Nephron (organoid): ENCODE results near the gene CKLF.

ENCODE experiments used
- H3K27ac Mint-ChIP-seq, 3 experiments: 2 replicates each; pipeline ENCODE4 v1.8.0; 2020; ENCODE audit warnings: mixed read lengths in 3 of 3, mild to moderate bottlenecking in 2 of 3, moderate library complexity in 1 of 3
- H3K27me3 Mint-ChIP-seq: 2 replicates; pipeline ENCODE4 v1.8.0; 2021; ENCODE audit warnings: low read depth, mild to moderate bottlenecking, moderate library complexity, mixed read lengths
- H3K36me3 Mint-ChIP-seq: 2 replicates; pipeline ENCODE4 v1.8.0; 2020; ENCODE audit warnings: low read depth, mixed read lengths
- H3K4me1 Mint-ChIP-seq: 2 replicates; pipeline ENCODE4 v1.8.0; 2020; ENCODE audit warnings: mixed read lengths
- H3K4me3 Mint-ChIP-seq, 3 experiments: 2 replicates each; pipeline ENCODE4 v1.8.0; 2020; ENCODE audit warnings: mild to moderate bottlenecking in 3 of 3, mixed read lengths in 3 of 3, moderate library complexity in 2 of 3
- H3K9me3 Mint-ChIP-seq: 2 replicates; pipeline ENCODE4 v1.8.0; 2020; ENCODE audit warnings: mixed read lengths
- TF ChIP-seq, protein P1 (sequence below), 3 experiments: fragments of 200-600 bp; sonication (generic); IDR thresholded peaks; one replicate each; pipeline ENCODE4 v1.5.0; 2021; ENCODE audit warnings: antibody characterized with exemption in 3 of 3; ENCODE audit not compliant: unreplicated experiment in 3 of 3

Gene CKLF, protein sequence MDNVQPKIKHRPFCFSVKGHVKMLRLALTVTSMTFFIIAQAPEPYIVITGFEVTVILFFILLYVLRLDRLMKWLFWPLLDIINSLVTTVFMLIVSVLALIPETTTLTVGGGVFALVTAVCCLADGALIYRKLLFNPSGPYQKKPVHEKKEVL

DNA sequence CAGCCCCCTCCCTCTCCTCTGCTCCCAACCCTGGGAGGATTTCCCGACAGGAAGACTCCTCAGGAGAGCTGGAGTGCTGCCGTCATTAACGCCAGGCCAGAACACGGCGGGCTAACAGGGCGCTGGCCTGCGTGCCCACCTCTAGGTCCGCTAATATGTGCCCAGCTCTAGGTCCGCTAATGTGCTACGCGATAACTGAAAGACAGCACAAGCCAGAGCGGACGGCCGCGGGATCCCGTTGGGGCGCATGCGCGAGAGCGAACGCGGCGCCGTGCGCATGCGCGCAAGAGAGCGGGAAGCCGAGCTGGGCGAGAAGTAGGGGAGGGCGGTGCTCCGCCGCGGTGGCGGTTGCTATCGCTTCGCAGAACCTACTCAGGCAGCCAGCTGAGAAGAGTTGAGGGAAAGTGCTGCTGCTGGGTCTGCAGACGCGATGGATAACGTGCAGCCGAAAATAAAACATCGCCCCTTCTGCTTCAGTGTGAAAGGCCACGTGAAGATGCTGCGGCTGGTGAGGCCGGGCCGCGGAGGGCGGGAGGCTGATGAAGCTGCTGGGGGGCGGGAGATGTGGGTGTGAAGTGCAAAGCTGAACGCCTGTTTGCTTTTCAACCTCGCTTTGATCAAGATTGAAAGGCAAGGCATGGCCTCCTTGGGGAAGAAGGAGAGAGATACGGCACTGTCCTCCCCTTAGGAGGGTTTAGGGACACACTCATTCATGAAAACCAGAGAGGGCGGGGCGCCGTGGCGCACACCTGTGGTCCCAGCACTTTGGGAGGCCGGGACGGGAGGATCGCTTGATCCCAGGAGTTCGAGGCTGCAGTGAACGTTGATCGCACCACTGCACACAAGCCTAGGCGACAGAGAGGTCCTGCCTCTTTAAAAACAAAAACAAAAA lies at the start of gene CKLF:
Gene CKLF, plus strand, starts transcription at position 291 of the 892 bp plus-strand sequence. Its CDS starts 140 bp downstream, at position 431.
- Mint-ChIP-seq H3K4me1 (peaks cover 63% of the 10 kb centered on the region), H3K9me3 (no peaks in the 10 kb centered on the region), H3K36me3 (peaks cover 28% of the 10 kb centered on the region), H3K27me3 (no peaks in the 10 kb centered on the region), H3K4me3 (peak within 1 kb of the TSS; percentile 90 to 93 (median 92)), H3K27ac (peak within 1 kb of the TSS; percentile 90 to 95 (median 91))
- TF ChIP-seq, protein P1, sequence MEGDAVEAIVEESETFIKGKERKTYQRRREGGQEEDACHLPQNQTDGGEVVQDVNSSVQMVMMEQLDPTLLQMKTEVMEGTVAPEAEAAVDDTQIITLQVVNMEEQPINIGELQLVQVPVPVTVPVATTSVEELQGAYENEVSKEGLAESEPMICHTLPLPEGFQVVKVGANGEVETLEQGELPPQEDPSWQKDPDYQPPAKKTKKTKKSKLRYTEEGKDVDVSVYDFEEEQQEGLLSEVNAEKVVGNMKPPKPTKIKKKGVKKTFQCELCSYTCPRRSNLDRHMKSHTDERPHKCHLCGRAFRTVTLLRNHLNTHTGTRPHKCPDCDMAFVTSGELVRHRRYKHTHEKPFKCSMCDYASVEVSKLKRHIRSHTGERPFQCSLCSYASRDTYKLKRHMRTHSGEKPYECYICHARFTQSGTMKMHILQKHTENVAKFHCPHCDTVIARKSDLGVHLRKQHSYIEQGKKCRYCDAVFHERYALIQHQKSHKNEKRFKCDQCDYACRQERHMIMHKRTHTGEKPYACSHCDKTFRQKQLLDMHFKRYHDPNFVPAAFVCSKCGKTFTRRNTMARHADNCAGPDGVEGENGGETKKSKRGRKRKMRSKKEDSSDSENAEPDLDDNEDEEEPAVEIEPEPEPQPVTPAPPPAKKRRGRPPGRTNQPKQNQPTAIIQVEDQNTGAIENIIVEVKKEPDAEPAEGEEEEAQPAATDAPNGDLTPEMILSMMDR (IDR thresholded peaks at IDR 0.05; ENCODE audit: unreplicated experiment in 3 of 3): no peak

DNA sequence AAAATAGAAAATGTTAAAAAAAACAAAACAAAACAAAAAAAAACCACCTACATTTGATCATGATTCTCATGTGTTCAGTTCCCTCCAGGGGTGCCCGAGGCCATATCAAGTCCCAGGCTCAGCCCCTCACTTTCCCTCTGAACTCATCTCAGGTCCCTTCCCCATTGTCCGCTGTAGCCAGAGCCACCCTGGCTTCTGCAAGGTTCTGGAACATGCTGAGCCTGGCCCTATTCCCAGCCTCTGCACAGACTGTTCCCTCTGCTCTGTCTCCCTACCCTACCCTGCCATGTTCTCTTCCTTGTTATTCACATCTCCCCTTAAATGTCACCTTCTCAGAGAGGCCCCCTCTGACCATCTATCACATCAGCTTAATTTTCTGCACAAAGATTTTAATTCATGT lies 49.3 kb upstream of the CKLF start:
- Mint-ChIP-seq H3K36me3 (peaks cover 19% of the 10 kb centered on the region), H3K4me3 (no peak overlapping the region), H3K4me1 (no peaks in the 10 kb centered on the region), H3K27ac (peak overlapping the region in 1 of 3 experiments; percentile 4), H3K27me3 (no peaks in the 10 kb centered on the region), H3K9me3 (peaks cover 12% of the 10 kb centered on the region)
- TF ChIP-seq, protein P1 (IDR thresholded peaks at IDR 0.05; ENCODE audit: unreplicated experiment in 3 of 3): no peak

DNA sequence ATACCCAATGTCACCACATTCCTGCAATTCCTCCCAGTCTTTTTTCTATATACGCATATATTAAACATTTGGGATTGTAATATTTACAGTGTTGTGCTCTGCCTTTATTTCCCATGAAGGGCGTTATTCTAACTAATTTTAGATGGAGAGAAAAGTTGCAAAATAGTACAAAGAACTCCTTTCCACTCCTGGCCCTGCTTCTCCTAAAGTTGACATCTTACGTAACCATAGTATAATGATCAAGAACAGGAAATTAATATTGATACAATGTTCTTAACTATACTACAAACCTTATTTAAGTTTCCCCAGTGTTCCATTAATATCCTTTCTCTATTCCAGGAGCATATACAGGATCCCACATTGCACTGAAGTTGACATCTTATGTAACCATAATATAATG lies 48.8 kb upstream of the CKLF start:
- H3K27me3 Mint-ChIP-seq: no peaks in the 10 kb centered on the region
- TF ChIP-seq, protein P1 (IDR thresholded peaks at IDR 0.05; ENCODE audit: unreplicated experiment in 3 of 3): no peak
- peaks cover 17% of the 10 kb centered on the region for H3K36me3 Mint-ChIP-seq
- no peaks in the 10 kb centered on the region for H3K4me1 Mint-ChIP-seq
- H3K9me3 Mint-ChIP-seq: peaks cover 10% of the 10 kb centered on the region
- no peak overlapping the region for H3K27ac Mint-ChIP-seq
- H3K4me3 Mint-ChIP-seq: no peak overlapping the region

DNA sequence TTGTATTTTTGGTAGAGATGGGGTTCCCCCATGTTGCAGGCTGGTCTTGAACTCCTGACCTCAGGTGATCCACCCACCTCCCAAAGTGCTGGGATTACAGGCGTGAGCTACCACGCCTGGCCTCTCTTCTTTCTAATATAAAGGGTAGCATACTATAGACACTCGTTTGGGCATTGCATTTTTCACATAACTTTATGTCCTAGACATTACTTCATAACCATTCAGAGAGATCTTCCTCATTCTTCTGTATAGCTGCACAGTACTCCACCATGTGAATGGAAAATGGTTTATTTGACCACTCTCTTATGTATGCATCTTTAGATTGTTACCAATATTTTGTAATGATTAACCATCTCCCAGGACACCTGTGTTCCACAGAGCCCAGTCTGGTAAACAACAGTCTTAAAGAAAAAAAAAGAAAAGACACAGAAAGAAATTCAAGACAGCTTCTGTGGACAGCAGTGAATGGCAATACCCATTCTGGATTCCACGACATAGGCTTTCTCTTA lies 44.6 kb upstream of the CKLF start:
- peaks cover 19% of the 10 kb centered on the region for H3K36me3 Mint-ChIP-seq

DNA sequence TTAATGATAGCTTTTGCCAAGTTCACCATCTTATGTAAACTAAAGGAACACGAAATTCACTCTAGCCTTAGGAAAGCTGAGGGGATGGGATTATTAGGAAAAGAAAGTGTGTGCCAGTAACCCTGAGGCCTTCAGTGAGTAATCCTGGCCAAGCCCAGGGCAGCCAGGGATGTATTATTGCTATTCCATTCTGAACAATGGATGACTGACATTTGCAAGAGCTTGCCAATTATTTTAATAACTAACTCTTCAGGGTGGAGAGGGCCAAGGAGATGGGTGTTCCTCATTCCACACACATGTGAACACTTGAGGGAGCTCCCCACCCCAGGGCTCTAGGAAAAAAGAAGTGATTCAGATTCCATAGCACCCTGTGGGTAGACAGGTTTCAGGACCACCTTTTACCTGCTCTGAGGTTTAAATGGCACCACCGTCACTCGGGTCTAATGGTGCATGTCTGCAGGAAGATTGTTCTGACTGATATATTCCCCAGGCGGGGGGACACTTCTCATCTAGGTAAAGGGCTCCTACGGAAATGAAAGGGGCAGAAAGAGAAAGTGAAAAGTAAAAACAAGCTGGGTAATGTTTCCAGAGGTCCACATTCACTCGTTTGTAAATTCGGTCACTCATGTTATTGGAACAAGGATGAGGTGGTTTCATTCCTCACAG lies 44.0 kb upstream of the CKLF start:
- peak overlapping the region in 2 of 3 experiments; percentile 67 to 77 for H3K27ac Mint-ChIP-seq
- no peak overlapping the region for H3K4me3 Mint-ChIP-seq
- peaks cover 24% of the 10 kb centered on the region for H3K36me3 Mint-ChIP-seq
- H3K4me1 Mint-ChIP-seq: peaks cover 29% of the 10 kb centered on the region
- no peaks in the 10 kb centered on the region for H3K27me3 Mint-ChIP-seq
- H3K9me3 Mint-ChIP-seq: no peaks in the 10 kb centered on the region
- TF ChIP-seq, protein P1 (IDR thresholded peaks at IDR 0.05; ENCODE audit: unreplicated experiment in 3 of 3): no peak

More for the DNA sequence above, 44.6 kb upstream of the CKLF start:
- Mint-ChIP-seq H3K27ac (peak overlapping the region in 2 of 3 experiments; percentile 67 to 77), H3K4me3 (no peak overlapping the region), H3K4me1 (peaks cover 24% of the 10 kb centered on the region), H3K27me3 (no peaks in the 10 kb centered on the region), H3K9me3 (no peaks in the 10 kb centered on the region)
- TF ChIP-seq, protein P1 (IDR thresholded peaks at IDR 0.05; ENCODE audit: unreplicated experiment in 3 of 3): no peak
